SK-N-SH (cell line): ENCODE measurements around the gene ERVFRD-1.

Source experiments
- FOXM1 ChIP-seq: IDR thresholded peaks from 2 replicates; pipeline ENCODE4 v1.4.0; 2012; ENCODE audit warnings: low read depth, mild to moderate bottlenecking
- JUND ChIP-seq: IDR thresholded peaks from 2 replicates; pipeline ENCODE4 v1.4.0; 2012
- MXI1 ChIP-seq: IDR thresholded peaks from 2 replicates; pipeline ENCODE4 v1.6.1; 2012; ENCODE audit warnings: mild to moderate bottlenecking, low read depth, low read length, improper control_type of control experiment
- NFIC ChIP-seq: IDR thresholded peaks from 2 replicates; pipeline ENCODE4 v1.4.0; 2012; ENCODE audit warnings: borderline replicate concordance
- RCOR1 ChIP-seq: fragments of 150-350 bp; IDR thresholded peaks from 2 replicates; pipeline ENCODE4 v1.6.1; 2017; ENCODE audit warnings: antibody characterized with exemption, low read length
- TEAD4 ChIP-seq: IDR thresholded peaks from 2 replicates; pipeline ENCODE4 v1.4.0; 2012; ENCODE audit warnings: mild to moderate bottlenecking, borderline replicate concordance; ENCODE audit not compliant: insufficient read depth
- TF ChIP-seq, protein P1 (sequence below): fragments of 150-350 bp; IDR thresholded peaks from 2 replicates; pipeline ENCODE4 v1.6.1; 2016; ENCODE audit warnings: mild to moderate bottlenecking, low read depth, low read length
- TF ChIP-seq, protein P2 (sequence below): fragments of 200-600 bp; sonication (generic); IDR thresholded peaks from 2 replicates; pipeline ENCODE4 v1.6.1; 2017; ENCODE audit warnings: antibody characterized with exemption, mild to moderate bottlenecking, moderate library complexity
- TF ChIP-seq, protein P3 (sequence below): IDR thresholded peaks from 2 replicates; pipeline ENCODE4 v1.4.0; 2012; ENCODE audit warnings: low read depth
- TF ChIP-seq, protein P4 (sequence below): IDR thresholded peaks from 2 replicates; pipeline ENCODE4 v1.6.1; 2012; ENCODE audit warnings: mild to moderate bottlenecking, low read depth, low read length, moderate library complexity

DNA sequence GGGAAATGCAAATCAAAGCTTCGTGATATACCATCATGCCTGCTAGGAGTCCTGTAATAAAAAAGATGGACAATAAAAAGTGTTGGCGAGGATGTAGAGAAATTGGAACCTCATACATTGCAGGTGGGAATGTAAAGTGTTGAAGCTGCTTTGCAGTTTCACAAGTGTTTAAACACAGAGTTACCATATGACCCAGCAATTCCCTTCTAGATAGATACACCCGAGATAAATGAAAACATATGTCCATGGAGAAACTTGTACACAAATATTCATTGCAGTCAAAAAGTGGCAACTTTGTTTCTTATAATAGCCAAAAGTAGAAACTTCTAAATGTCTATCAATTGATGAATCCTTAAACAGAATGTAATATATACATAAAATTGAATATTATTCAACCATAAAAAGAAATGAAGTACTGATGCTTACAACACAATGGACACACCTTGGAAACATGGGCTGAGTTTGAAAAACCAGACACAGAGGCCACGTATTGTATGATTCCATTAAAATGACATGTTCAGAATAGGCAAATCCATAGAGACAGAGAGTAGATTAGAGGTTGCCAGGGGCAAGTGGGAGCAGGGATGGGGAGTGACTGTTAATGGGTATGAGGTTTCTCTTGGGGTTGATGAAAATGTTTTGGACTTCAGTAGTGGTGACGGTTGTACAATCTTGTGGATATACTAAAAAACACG lies 20.8 kb upstream of the ERVFRD-1 start:
- TF ChIP-seq, protein P1, sequence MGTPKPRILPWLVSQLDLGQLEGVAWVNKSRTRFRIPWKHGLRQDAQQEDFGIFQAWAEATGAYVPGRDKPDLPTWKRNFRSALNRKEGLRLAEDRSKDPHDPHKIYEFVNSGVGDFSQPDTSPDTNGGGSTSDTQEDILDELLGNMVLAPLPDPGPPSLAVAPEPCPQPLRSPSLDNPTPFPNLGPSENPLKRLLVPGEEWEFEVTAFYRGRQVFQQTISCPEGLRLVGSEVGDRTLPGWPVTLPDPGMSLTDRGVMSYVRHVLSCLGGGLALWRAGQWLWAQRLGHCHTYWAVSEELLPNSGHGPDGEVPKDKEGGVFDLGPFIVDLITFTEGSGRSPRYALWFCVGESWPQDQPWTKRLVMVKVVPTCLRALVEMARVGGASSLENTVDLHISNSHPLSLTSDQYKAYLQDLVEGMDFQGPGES, result no peak
- TF ChIP-seq, protein P2, sequence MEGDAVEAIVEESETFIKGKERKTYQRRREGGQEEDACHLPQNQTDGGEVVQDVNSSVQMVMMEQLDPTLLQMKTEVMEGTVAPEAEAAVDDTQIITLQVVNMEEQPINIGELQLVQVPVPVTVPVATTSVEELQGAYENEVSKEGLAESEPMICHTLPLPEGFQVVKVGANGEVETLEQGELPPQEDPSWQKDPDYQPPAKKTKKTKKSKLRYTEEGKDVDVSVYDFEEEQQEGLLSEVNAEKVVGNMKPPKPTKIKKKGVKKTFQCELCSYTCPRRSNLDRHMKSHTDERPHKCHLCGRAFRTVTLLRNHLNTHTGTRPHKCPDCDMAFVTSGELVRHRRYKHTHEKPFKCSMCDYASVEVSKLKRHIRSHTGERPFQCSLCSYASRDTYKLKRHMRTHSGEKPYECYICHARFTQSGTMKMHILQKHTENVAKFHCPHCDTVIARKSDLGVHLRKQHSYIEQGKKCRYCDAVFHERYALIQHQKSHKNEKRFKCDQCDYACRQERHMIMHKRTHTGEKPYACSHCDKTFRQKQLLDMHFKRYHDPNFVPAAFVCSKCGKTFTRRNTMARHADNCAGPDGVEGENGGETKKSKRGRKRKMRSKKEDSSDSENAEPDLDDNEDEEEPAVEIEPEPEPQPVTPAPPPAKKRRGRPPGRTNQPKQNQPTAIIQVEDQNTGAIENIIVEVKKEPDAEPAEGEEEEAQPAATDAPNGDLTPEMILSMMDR, result no peak
- TF ChIP-seq FOXM1 (no peak), JUND (no peak), TEAD4 (no peak), MXI1 (no peak), RCOR1 (no peak), NFIC (no peak)
- TF ChIP-seq, protein P3, sequence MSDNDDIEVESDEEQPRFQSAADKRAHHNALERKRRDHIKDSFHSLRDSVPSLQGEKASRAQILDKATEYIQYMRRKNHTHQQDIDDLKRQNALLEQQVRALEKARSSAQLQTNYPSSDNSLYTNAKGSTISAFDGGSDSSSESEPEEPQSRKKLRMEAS, result no peak
- TF ChIP-seq, protein P4, sequence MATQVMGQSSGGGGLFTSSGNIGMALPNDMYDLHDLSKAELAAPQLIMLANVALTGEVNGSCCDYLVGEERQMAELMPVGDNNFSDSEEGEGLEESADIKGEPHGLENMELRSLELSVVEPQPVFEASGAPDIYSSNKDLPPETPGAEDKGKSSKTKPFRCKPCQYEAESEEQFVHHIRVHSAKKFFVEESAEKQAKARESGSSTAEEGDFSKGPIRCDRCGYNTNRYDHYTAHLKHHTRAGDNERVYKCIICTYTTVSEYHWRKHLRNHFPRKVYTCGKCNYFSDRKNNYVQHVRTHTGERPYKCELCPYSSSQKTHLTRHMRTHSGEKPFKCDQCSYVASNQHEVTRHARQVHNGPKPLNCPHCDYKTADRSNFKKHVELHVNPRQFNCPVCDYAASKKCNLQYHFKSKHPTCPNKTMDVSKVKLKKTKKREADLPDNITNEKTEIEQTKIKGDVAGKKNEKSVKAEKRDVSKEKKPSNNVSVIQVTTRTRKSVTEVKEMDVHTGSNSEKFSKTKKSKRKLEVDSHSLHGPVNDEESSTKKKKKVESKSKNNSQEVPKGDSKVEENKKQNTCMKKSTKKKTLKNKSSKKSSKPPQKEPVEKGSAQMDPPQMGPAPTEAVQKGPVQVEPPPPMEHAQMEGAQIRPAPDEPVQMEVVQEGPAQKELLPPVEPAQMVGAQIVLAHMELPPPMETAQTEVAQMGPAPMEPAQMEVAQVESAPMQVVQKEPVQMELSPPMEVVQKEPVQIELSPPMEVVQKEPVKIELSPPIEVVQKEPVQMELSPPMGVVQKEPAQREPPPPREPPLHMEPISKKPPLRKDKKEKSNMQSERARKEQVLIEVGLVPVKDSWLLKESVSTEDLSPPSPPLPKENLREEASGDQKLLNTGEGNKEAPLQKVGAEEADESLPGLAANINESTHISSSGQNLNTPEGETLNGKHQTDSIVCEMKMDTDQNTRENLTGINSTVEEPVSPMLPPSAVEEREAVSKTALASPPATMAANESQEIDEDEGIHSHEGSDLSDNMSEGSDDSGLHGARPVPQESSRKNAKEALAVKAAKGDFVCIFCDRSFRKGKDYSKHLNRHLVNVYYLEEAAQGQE, result no peak
